Measurements from ENCODE around the gene CRTC1.

- TF ChIP-seq POLR2AphosphoS5 (IDR thresholded peaks at IDR 0.05; ENCODE audit: low read depth, low read length): no peak
- TF ChIP-seq, protein P1, sequence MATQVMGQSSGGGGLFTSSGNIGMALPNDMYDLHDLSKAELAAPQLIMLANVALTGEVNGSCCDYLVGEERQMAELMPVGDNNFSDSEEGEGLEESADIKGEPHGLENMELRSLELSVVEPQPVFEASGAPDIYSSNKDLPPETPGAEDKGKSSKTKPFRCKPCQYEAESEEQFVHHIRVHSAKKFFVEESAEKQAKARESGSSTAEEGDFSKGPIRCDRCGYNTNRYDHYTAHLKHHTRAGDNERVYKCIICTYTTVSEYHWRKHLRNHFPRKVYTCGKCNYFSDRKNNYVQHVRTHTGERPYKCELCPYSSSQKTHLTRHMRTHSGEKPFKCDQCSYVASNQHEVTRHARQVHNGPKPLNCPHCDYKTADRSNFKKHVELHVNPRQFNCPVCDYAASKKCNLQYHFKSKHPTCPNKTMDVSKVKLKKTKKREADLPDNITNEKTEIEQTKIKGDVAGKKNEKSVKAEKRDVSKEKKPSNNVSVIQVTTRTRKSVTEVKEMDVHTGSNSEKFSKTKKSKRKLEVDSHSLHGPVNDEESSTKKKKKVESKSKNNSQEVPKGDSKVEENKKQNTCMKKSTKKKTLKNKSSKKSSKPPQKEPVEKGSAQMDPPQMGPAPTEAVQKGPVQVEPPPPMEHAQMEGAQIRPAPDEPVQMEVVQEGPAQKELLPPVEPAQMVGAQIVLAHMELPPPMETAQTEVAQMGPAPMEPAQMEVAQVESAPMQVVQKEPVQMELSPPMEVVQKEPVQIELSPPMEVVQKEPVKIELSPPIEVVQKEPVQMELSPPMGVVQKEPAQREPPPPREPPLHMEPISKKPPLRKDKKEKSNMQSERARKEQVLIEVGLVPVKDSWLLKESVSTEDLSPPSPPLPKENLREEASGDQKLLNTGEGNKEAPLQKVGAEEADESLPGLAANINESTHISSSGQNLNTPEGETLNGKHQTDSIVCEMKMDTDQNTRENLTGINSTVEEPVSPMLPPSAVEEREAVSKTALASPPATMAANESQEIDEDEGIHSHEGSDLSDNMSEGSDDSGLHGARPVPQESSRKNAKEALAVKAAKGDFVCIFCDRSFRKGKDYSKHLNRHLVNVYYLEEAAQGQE (IDR thresholded peaks at IDR 0.05; ENCODE audit: insufficient read depth in 1 of 2, low read depth in 2 of 2, low read length in 2 of 2): no peak
- no peak for TF ChIP-seq TAF1 (IDR thresholded peaks at IDR 0.05; ENCODE audit: borderline replicate concordance, insufficient read depth, low read length)
- TF ChIP-seq SIN3A (IDR thresholded peaks at IDR 0.05; ENCODE audit: borderline replicate concordance, insufficient read depth, low read length): no peak
- no peak for TF ChIP-seq FOXP2 (optimal IDR thresholded peaks at IDR 0.05; ENCODE audit: borderline replicate concordance, extremely low read depth, extremely low read length, insufficient read depth)
These were observed 15.8 kb upstream of the CRTC1 start for GRCh38 chr19:18667531-18668251.
